HL-60 (cell line): Measurements from ENCODE around the gene CNNM1.

ENCODE experiments used
- DNase-seq, 2 experiments: peaks; one replicate each; pipeline ENCODE4 v3.0.0-alpha.2; 2010 to 2020; ENCODE audit warnings: low read depth in 1 of 2, low spot score in 1 of 2
- H3K27ac ChIP-seq: fragments of 250-450 bp; sonication (Bioruptor Pico); replicated peaks from 2 replicates; pipeline ENCODE4 v1.5.1; 2020; ENCODE audit warnings: mild to moderate bottlenecking, moderate library complexity
- H3K27me3 ChIP-seq: fragments of 250-450 bp; sonication (Bioruptor Pico); 2 replicates; pipeline ENCODE4 v1.5.1; 2021; ENCODE audit warnings: mild to moderate bottlenecking, moderate library complexity; ENCODE audit not compliant: insufficient read depth, poor library complexity, severe bottlenecking
- H3K4me3 ChIP-seq: replicated peaks from 2 replicates; pipeline ENCODE4 v1.5.1; 2011; ENCODE audit warnings: mild to moderate bottlenecking, control low read depth, low read length; ENCODE audit not compliant: insufficient read depth
- CTCF ChIP-seq: IDR thresholded peaks from one replicate; pipeline ENCODE4 v1.5.1; 2011; ENCODE audit warnings: low read length, control low read depth, inconsistent platforms; ENCODE audit not compliant: insufficient read depth
- GABPA ChIP-seq: IDR thresholded peaks from 2 replicates; pipeline ENCODE4 v1.6.1; 2012; ENCODE audit warnings: low read depth
- POLR2AphosphoS5 ChIP-seq: IDR thresholded peaks from 2 replicates; pipeline ENCODE4 v1.6.1; 2012; ENCODE audit warnings: low read depth
- REST ChIP-seq: IDR thresholded peaks from 2 replicates; pipeline ENCODE4 v1.6.1; 2012; ENCODE audit warnings: low read depth; ENCODE audit not compliant: insufficient replicate concordance
- SPI1 ChIP-seq: IDR thresholded peaks from 2 replicates; pipeline ENCODE4 v1.6.1; 2012; ENCODE audit warnings: low read depth, mild to moderate bottlenecking, borderline replicate concordance

CNNM1 gene

GRCh38 chr10:99394256-99394655 lies 65.1 kb downstream of the CNNM1 start:
- no peak overlapping the region for H3K27ac ChIP-seq
- no peak overlapping the region for H3K4me3 ChIP-seq
- no peaks in the 10 kb centered on the region for H3K27me3 ChIP-seq
- no peak for DNase-seq
- TF ChIP-seq REST (no peak), SPI1 (no peak), CTCF (no peak), POLR2AphosphoS5 (no peak), GABPA (no peak)

GRCh38 chr10:99394761-99395386 lies 65.7 kb downstream of the CNNM1 start:
- H3K27ac ChIP-seq, result no peak overlapping the region

More at GRCh38 chr10:99394761-99395386, 65.7 kb downstream of the CNNM1 start:
- no peaks in the 10 kb centered on the region for H3K27me3 ChIP-seq
- H3K4me3 ChIP-seq, result no peak overlapping the region
- DNase-seq, result no peak
- no peak for TF ChIP-seq POLR2AphosphoS5
- no peak for TF ChIP-seq GABPA
- no peak for TF ChIP-seq CTCF
- no peak for TF ChIP-seq REST
- no peak for TF ChIP-seq SPI1
